ENCODE results near the gene TCTN1. TPM values are rescaled to one million over a fixed set of nuclear protein-coding genes. Genes with fewer than 3 reads are reported as not detected.

The TCTN1 gene
- total and polyA plus RNA-seq, 2 of the 13 experiments (the other 11 are each of a cell fraction or from before 2014, with no cell fraction given), result 13.6 to 16.0 TPM

- TF ChIP-seq ZNF703 (CRISPR knock-in tag; IDR thresholded peaks at IDR 0.05; ENCODE audit: borderline replicate concordance) (0 out of 2 replicates have a peak, but pooled peaks have one; percentile 31), PHF21A (CRISPR knock-in tag; IDR thresholded peaks at IDR 0.05) (peak; percentile 97), ARHGAP35 (CRISPR knock-in tag; IDR thresholded peaks at IDR 0.05; ENCODE audit: borderline replicate concordance) (no peak), DMTF1 (CRISPR knock-in tag; IDR thresholded peaks at IDR 0.05) (no peak), ZFP41 (CRISPR knock-in tag; IDR thresholded peaks at IDR 0.05; ENCODE audit: borderline replicate concordance) (no peak), NFYB (CRISPR knock-in tag; IDR thresholded peaks at IDR 0.05) (peak; percentile 66), SRF (IDR thresholded peaks at IDR 0.05; ENCODE audit: low read depth, low read length) (no peak), KAT8 (CRISPR knock-in tag; IDR thresholded peaks at IDR 0.05) (0 out of 2 replicates have a peak, but pooled peaks have one; percentile 21), SP4 (CRISPR knock-in tag; IDR thresholded peaks at IDR 0.05) (no peak), HOXA3 (CRISPR knock-in tag; IDR thresholded peaks at IDR 0.05) (peak; percentile 75), ZNF841 (CRISPR knock-in tag; IDR thresholded peaks at IDR 0.05; ENCODE audit: borderline replicate concordance) (no peak), ZNF12 (CRISPR knock-in tag; IDR thresholded peaks at IDR 0.05) (no peak), UBTF (CRISPR knock-in tag; IDR thresholded peaks at IDR 0.05) (peak; percentile 30; the same call in 1 of the 2 replicates), FOSL2 (CRISPR knock-in tag; IDR thresholded peaks at IDR 0.05) (0 out of 2 replicates have a peak, but pooled peaks have one; percentile 30), NBN (conservative IDR thresholded peaks at IDR 0.05) (no peak), JDP2 (CRISPR knock-in tag; IDR thresholded peaks at IDR 0.05; ENCODE audit: borderline replicate concordance) (no peak), TBX3 (IDR thresholded peaks at IDR 0.05; ENCODE audit: borderline replicate concordance) (no peak), MYNN (CRISPR knock-in tag; IDR thresholded peaks at IDR 0.05; ENCODE audit: low read depth) (no peak), NONO (IDR thresholded peaks at IDR 0.05) (no peak), NONO (CRISPR knock-in tag; conservative IDR thresholded peaks at IDR 0.05) (no peak), ZC3H13 (CRISPR knock-in tag; IDR thresholded peaks at IDR 0.05) (no peak)
- TF ChIP-seq, protein P1, sequence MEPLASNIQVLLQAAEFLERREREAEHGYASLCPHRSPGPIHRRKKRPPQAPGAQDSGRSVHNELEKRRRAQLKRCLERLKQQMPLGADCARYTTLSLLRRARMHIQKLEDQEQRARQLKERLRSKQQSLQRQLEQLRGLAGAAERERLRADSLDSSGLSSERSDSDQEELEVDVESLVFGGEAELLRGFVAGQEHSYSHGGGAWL (CRISPR knock-in tag; IDR thresholded peaks at IDR 0.05), result no peak
- TF ChIP-seq, protein P2, sequence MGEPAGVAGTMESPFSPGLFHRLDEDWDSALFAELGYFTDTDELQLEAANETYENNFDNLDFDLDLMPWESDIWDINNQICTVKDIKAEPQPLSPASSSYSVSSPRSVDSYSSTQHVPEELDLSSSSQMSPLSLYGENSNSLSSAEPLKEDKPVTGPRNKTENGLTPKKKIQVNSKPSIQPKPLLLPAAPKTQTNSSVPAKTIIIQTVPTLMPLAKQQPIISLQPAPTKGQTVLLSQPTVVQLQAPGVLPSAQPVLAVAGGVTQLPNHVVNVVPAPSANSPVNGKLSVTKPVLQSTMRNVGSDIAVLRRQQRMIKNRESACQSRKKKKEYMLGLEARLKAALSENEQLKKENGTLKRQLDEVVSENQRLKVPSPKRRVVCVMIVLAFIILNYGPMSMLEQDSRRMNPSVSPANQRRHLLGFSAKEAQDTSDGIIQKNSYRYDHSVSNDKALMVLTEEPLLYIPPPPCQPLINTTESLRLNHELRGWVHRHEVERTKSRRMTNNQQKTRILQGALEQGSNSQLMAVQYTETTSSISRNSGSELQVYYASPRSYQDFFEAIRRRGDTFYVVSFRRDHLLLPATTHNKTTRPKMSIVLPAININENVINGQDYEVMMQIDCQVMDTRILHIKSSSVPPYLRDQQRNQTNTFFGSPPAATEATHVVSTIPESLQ (CRISPR knock-in tag; conservative IDR thresholded peaks at IDR 0.05), result 0 out of 2 replicates have a peak, but pooled peaks have one; percentile 38
Observed at GRCh38 chr12:110591451-110592051, 22.4 kb upstream of the TCTN1 start (continued).
